ENCODE results near the gene PGAP1.

Gene PGAP1

DNA sequence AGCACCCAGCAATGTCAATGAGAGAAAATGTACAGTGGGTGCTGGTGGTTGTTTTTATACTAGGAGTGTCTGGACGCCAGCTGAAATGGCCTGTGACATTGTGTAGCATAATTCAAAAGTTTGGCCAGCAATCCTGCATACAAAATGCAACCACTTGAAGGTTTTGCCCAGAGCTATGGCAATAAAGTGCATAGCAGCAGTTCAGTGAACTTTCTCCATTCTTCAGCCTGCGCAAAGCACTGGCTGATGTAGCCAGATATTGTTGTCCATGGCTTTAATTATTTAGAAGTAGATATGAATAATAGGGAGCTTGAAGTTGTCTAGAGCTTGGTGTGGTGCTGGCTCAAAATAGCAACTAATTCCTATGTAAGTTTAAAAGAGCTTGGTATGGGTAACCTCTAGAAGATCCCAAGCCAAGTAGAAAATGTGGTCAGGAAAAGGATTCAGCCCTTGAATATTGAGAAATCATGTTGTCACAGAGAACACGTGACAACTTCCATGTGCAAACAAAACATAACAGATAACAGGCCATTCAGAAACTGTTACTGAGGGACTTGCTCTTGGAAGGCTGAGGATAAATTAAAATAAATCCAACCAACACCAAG is 33.3 kb upstream of the PGAP1 start:
- no peak for TF ChIP-seq TCF12 (IDR thresholded peaks at IDR 0.05; ENCODE audit: low read depth)

DNA sequence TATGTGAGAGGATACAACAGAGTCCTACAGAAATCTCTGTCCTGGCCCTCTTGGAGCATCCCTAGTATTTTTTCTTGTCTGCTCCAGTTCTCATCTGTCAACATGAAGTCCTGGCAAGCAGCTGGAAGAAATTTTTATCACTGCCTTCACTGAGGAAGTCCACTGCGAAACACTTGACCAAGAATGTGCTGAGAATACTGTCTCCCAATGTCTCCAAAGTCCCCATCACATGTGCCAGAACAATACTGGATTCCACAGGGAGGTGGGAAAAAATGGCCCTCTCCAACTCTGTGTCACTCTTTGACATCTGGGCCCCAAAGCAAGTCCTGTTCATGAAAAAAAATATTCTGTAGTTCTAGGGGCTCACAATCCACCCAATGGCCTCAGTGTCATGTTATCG is 32.8 kb upstream of the PGAP1 start:
- TF ChIP-seq CREB1 (IDR thresholded peaks at IDR 0.05; ENCODE audit: low read depth) = no peak
- no peak for TF ChIP-seq USF1 (IDR thresholded peaks at IDR 0.05)
- no peak for TF ChIP-seq TEAD4 (IDR thresholded peaks at IDR 0.05)
- TF ChIP-seq, protein P1, sequence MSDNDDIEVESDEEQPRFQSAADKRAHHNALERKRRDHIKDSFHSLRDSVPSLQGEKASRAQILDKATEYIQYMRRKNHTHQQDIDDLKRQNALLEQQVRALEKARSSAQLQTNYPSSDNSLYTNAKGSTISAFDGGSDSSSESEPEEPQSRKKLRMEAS (IDR thresholded peaks at IDR 0.05) = no peak
- no peak for TF ChIP-seq EGR1 (IDR thresholded peaks at IDR 0.05)
- no peak for TF ChIP-seq YY1 (IDR thresholded peaks at IDR 0.05; ENCODE audit: low read depth)
- TF ChIP-seq TCF12 (IDR thresholded peaks at IDR 0.05; ENCODE audit: low read depth) = no peak
- no peak for TF ChIP-seq ZBTB7A (IDR thresholded peaks at IDR 0.05; ENCODE audit: low read depth)
- TF ChIP-seq CEBPB (IDR thresholded peaks at IDR 0.05) = no peak
- no peak for TF ChIP-seq EP300 (IDR thresholded peaks at IDR 0.05; ENCODE audit: borderline replicate concordance)
- no peak for TF ChIP-seq REST (IDR thresholded peaks at IDR 0.05; ENCODE audit: low read depth)
- TF ChIP-seq RAD21 (IDR thresholded peaks at IDR 0.05; ENCODE audit: low read depth) = no peak
- TF ChIP-seq FOXM1 (IDR thresholded peaks at IDR 0.05; ENCODE audit: borderline replicate concordance, low read depth) = no peak
- no peak for TF ChIP-seq NFIC (IDR thresholded peaks at IDR 0.05)
- no peak for TF ChIP-seq TAF1 (IDR thresholded peaks at IDR 0.05; ENCODE audit: low read depth)

GRCh38 chr2:196957881-196958525 is 31.5 kb upstream of the PGAP1 start:
- TF ChIP-seq FOXM1 (IDR thresholded peaks at IDR 0.05; ENCODE audit: borderline replicate concordance, low read depth) = no peak
- no peak for TF ChIP-seq EP300 (IDR thresholded peaks at IDR 0.05; ENCODE audit: borderline replicate concordance)
- no peak for TF ChIP-seq TEAD4 (IDR thresholded peaks at IDR 0.05)
- TF ChIP-seq NFIC (IDR thresholded peaks at IDR 0.05) = no peak
- no peak for TF ChIP-seq TCF12 (IDR thresholded peaks at IDR 0.05; ENCODE audit: low read depth)
- TF ChIP-seq EGR1 (IDR thresholded peaks at IDR 0.05) = no peak

DNA sequence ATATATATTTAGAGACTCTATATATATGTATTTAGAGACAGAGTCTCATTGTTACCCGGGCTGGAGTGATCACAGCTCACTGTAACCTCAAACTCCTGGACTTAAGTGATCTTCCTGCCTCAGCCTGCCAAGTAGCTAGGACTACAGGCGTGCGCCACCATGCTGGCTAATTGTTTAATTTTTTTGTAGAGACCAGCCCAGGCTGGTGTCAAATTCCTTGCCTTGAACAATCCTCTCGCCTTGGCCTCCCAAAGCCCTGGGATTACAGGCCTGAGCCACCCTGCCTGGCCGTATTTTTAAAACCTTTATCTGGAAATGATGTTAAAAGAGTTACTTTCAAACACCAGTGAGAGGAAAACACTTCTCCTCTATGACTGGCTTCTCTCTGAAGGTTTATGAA is 30.9 kb upstream of the PGAP1 start:
- TF ChIP-seq ZBTB7A (IDR thresholded peaks at IDR 0.05; ENCODE audit: low read depth) = no peak
- TF ChIP-seq CEBPB (IDR thresholded peaks at IDR 0.05) = no peak
- no peak for TF ChIP-seq FOXM1 (IDR thresholded peaks at IDR 0.05; ENCODE audit: borderline replicate concordance, low read depth)
- TF ChIP-seq NFIC (IDR thresholded peaks at IDR 0.05) = no peak
- TF ChIP-seq REST (IDR thresholded peaks at IDR 0.05; ENCODE audit: low read depth) = no peak
- TF ChIP-seq YY1 (IDR thresholded peaks at IDR 0.05; ENCODE audit: low read depth) = no peak
- no peak for TF ChIP-seq TAF1 (IDR thresholded peaks at IDR 0.05; ENCODE audit: low read depth)
- TF ChIP-seq RAD21 (IDR thresholded peaks at IDR 0.05; ENCODE audit: low read depth) = no peak
- TF ChIP-seq, protein P1 (IDR thresholded peaks at IDR 0.05) = no peak
- no peak for TF ChIP-seq USF1 (IDR thresholded peaks at IDR 0.05)
- no peak for TF ChIP-seq TEAD4 (IDR thresholded peaks at IDR 0.05)
- TF ChIP-seq TCF12 (IDR thresholded peaks at IDR 0.05; ENCODE audit: low read depth) = no peak
- TF ChIP-seq CREB1 (IDR thresholded peaks at IDR 0.05; ENCODE audit: low read depth) = no peak
- TF ChIP-seq EGR1 (IDR thresholded peaks at IDR 0.05) = no peak
- TF ChIP-seq EP300 (IDR thresholded peaks at IDR 0.05; ENCODE audit: borderline replicate concordance) = no peak

DNA sequence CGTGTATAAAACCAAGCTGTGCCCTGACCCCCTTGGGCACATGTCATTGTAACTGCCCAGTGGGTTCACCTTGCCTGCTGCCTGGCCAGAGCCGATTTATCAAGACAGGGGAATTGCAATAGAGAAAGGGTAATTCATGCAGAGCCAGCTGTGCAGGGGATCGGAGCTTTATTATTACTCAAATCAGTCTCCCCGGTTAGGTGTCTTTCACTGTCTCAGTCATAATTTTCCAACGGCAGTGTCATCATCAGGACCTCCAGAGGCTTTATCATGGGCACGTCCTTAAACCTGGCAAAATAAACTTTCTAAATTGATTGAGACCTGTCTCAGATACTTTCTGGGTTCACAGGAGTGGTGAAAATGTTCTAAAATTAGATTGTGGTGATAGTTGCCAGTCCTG is 29.6 kb upstream of the PGAP1 start:
- TF ChIP-seq NFIC (IDR thresholded peaks at IDR 0.05) (no peak), CREB1 (IDR thresholded peaks at IDR 0.05; ENCODE audit: low read depth) (no peak), TCF12 (IDR thresholded peaks at IDR 0.05; ENCODE audit: low read depth) (no peak), YY1 (IDR thresholded peaks at IDR 0.05; ENCODE audit: low read depth) (no peak), REST (IDR thresholded peaks at IDR 0.05; ENCODE audit: low read depth) (no peak)
- TF ChIP-seq, protein P1 (IDR thresholded peaks at IDR 0.05) = no peak

Data from Ishikawa (cell line).